Neural cell (in vitro differentiated cells): ENCODE results near the gene ADH4. TPM values are rescaled to one million over a fixed set of nuclear protein-coding genes. Genes with fewer than 3 reads are reported as not detected.
"Not testable (repeated sequence)": the region's sequence is repeated elsewhere in the genome, so short reads cannot be mapped to it uniquely, and the experiment has no call there.

Experiments
- H2AFZ ChIP-seq: fragments of 200-600, 300-800 bp; sonication (generic), shearing (Covaris generic); 2 replicates; pipeline ENCODE4 v1.6.0; 2014; ENCODE audit warnings: low read depth, mild to moderate bottlenecking, antibody characterized with exemption, low read length, moderate library complexity
- H3F3A ChIP-seq: fragments of 200-600 bp; shearing (Covaris generic); 2 replicates; pipeline ENCODE4 v1.6.1; 2016; ENCODE audit warnings: mild to moderate bottlenecking, moderate library complexity, mixed read lengths, antibody characterized with exemption, low read length; ENCODE audit not compliant: insufficient read depth, poor library complexity, severe bottlenecking
- H3K27ac ChIP-seq: fragments of 200-600, 300-800 bp; sonication (generic), shearing (Covaris generic); 2 replicates; pipeline ENCODE4 v1.5.1; 2014; ENCODE audit warnings: mild to moderate bottlenecking, low read length, moderate library complexity
- H3K27me3 ChIP-seq: fragments of 300-800, 200-600 bp; sonication (generic), shearing (Covaris generic); 2 replicates; pipeline ENCODE4 v1.6.0; 2014; ENCODE audit warnings: mild to moderate bottlenecking, low read depth, low read length, moderate library complexity; ENCODE audit not compliant: insufficient read depth
- H3K36me3 ChIP-seq: fragments of 300-800, 200-600 bp; sonication (generic), shearing (Covaris generic); 2 replicates; pipeline ENCODE4 v1.5.1; 2014; ENCODE audit warnings: mild to moderate bottlenecking, antibody characterized with exemption, low read length, moderate library complexity; ENCODE audit not compliant: insufficient read depth
- H3K4me2 ChIP-seq: fragments of 300-800, 200-600 bp; sonication (generic), shearing (Covaris generic); 2 replicates; pipeline ENCODE4 v1.6.0; 2014; ENCODE audit warnings: mild to moderate bottlenecking, low read length
- H3K4me3 ChIP-seq: fragments of 300-800, 200-600 bp; sonication (generic), shearing (Covaris generic); 2 replicates; pipeline ENCODE4 v1.5.1; 2014; ENCODE audit warnings: mild to moderate bottlenecking, low read length, moderate library complexity
- H3K79me2 ChIP-seq: fragments of 200-600 bp; shearing (Covaris generic); replicated peaks from 2 replicates; pipeline ENCODE4 v1.6.0; 2014; ENCODE audit warnings: mild to moderate bottlenecking, low read length, moderate library complexity; ENCODE audit not compliant: insufficient read depth
- H3K9ac ChIP-seq: fragments of 300-800, 200-600 bp; sonication (generic), shearing (Covaris generic); 2 replicates; pipeline ENCODE4 v1.6.1; 2016; ENCODE audit warnings: mild to moderate bottlenecking, low read length, mixed read lengths
- H3K9me2 ChIP-seq: fragments of 200-600 bp; shearing (Covaris generic); 2 replicates; pipeline ENCODE4 v1.6.1; 2016; ENCODE audit warnings: mild to moderate bottlenecking, low read length, mixed read lengths; ENCODE audit not compliant: insufficient read depth
- H3K9me3 ChIP-seq: fragments of 200-600, 300-800 bp; sonication (generic), shearing (Covaris generic); 2 replicates; pipeline ENCODE4 v1.6.1; 2016; ENCODE audit warnings: mild to moderate bottlenecking, mixed run types, low read length, moderate library complexity, mixed read lengths
- H4K20me1 ChIP-seq: fragments of 200-600 bp; shearing (Covaris generic); 2 replicates; pipeline ENCODE4 v1.6.1; 2016; ENCODE audit warnings: mild to moderate bottlenecking, mixed run types; ENCODE audit not compliant: insufficient read depth
- RAD21 ChIP-seq: fragments of 450-650 bp; conservative IDR thresholded peaks from 2 replicates; pipeline ENCODE4 v1.6.1; 2014; ENCODE audit warnings: antibody characterized with exemption, mild to moderate bottlenecking, moderate library complexity
- SMC3 ChIP-seq: fragments of 450-650 bp; conservative IDR thresholded peaks from 2 replicates; pipeline ENCODE4 v1.6.1; 2014; ENCODE audit warnings: antibody characterized with exemption, mild to moderate bottlenecking, moderate library complexity; ENCODE audit not compliant: poor library complexity
- polyA plus RNA-seq: library from polyadenylated mRNA; depleted of rRNA; stranded (reverse); fragments of >200 nt; gene quantifications from 2 replicates; pipeline ENCODE4 v1.2.3, GENCODE V29; 2014
- TF ChIP-seq, protein P1 (sequence below): IDR thresholded peaks from 2 replicates; pipeline ENCODE4 v1.6.1; 2012; ENCODE audit warnings: borderline replicate concordance
- TF ChIP-seq, protein P2 (sequence below): fragments of 450-650 bp; IDR thresholded peaks from 2 replicates; pipeline ENCODE4 v1.5.1; 2014; ENCODE audit warnings: antibody characterized with exemption, mild to moderate bottlenecking, moderate library complexity; ENCODE audit not compliant: poor library complexity, severe bottlenecking

Gene ADH4
- polyA plus RNA-seq, 1 donor from 2014 or later, result not detected

- Histone ChIP-seq H3K9ac (no peak overlapping the region), H3K27me3 (no peaks in the 10 kb centered on the region), H3K36me3 (no peaks in the 10 kb centered on the region), H3K4me3 (no peak overlapping the region), H3K9me3 (no peaks in the 10 kb centered on the region), H3K4me2 (no peak overlapping the region), H4K20me1 (no peaks in the 10 kb centered on the region), H2AFZ (no peak overlapping the region), H3K9me2 (no peaks in the 10 kb centered on the region), H3K79me2 (no peaks in the 10 kb centered on the region), H3K27ac (no peak overlapping the region), H3F3A (no peaks in the 10 kb centered on the region)
- TF ChIP-seq RAD21, result no peak
Measured at GRCh38 chr4:99120501-99120900, 23.6 kb downstream of the ADH4 start.

DNA sequence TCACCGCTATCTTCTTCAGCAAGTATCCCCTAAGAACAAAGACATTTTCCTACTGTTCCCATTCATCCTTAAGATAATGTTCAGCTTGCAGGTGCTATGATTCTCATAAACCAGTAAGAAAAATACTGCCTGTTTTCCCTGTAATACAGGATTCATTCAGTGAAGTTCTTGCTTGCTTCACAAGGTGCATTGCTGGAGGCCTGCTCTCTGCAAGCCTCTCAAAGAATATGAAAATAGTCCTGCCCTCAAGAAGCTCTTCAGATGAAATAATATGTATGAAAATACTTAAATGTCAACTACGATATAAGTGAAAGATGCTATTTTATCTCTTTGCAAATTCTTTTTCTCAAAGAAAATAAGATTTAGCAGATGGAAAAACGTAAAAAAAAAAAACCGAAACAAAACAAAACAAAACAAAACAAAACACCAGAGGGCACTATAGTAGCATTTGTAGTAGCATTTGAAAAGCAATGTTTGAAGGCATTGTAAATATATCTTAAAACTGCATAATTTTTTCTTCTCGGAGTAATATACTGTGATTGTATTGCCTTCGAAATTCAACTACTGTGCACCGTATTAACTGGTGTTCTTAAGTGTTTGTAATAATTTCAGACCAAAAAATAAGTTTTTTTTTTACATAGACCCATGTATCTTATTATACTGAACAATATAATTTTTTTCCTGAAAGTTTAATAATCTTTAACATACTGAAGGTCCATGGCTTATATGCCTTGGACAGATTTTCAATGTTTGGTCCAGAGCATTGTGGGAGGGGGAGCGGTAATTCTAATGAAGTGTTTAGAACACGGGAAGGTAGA, 26.0 kb downstream of the ADH4 start:
- no peak overlapping the region for H3K4me2 ChIP-seq
- H3K27ac ChIP-seq, result no peak overlapping the region
- no peaks in the 10 kb centered on the region for H3K9me3 ChIP-seq
- no peaks in the 10 kb centered on the region for H4K20me1 ChIP-seq
- no peak overlapping the region for H3K9ac ChIP-seq
- no peaks in the 10 kb centered on the region for H3K79me2 ChIP-seq
- no peak overlapping the region for H3K4me3 ChIP-seq
- H2AFZ ChIP-seq, result no peak overlapping the region
- TF ChIP-seq SMC3 (peak; percentile 39), RAD21 (peak; percentile 13)
- TF ChIP-seq, protein P1, sequence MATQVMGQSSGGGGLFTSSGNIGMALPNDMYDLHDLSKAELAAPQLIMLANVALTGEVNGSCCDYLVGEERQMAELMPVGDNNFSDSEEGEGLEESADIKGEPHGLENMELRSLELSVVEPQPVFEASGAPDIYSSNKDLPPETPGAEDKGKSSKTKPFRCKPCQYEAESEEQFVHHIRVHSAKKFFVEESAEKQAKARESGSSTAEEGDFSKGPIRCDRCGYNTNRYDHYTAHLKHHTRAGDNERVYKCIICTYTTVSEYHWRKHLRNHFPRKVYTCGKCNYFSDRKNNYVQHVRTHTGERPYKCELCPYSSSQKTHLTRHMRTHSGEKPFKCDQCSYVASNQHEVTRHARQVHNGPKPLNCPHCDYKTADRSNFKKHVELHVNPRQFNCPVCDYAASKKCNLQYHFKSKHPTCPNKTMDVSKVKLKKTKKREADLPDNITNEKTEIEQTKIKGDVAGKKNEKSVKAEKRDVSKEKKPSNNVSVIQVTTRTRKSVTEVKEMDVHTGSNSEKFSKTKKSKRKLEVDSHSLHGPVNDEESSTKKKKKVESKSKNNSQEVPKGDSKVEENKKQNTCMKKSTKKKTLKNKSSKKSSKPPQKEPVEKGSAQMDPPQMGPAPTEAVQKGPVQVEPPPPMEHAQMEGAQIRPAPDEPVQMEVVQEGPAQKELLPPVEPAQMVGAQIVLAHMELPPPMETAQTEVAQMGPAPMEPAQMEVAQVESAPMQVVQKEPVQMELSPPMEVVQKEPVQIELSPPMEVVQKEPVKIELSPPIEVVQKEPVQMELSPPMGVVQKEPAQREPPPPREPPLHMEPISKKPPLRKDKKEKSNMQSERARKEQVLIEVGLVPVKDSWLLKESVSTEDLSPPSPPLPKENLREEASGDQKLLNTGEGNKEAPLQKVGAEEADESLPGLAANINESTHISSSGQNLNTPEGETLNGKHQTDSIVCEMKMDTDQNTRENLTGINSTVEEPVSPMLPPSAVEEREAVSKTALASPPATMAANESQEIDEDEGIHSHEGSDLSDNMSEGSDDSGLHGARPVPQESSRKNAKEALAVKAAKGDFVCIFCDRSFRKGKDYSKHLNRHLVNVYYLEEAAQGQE, result no peak
- TF ChIP-seq, protein P2, sequence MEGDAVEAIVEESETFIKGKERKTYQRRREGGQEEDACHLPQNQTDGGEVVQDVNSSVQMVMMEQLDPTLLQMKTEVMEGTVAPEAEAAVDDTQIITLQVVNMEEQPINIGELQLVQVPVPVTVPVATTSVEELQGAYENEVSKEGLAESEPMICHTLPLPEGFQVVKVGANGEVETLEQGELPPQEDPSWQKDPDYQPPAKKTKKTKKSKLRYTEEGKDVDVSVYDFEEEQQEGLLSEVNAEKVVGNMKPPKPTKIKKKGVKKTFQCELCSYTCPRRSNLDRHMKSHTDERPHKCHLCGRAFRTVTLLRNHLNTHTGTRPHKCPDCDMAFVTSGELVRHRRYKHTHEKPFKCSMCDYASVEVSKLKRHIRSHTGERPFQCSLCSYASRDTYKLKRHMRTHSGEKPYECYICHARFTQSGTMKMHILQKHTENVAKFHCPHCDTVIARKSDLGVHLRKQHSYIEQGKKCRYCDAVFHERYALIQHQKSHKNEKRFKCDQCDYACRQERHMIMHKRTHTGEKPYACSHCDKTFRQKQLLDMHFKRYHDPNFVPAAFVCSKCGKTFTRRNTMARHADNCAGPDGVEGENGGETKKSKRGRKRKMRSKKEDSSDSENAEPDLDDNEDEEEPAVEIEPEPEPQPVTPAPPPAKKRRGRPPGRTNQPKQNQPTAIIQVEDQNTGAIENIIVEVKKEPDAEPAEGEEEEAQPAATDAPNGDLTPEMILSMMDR, result peak; percentile 25
- no peaks in the 10 kb centered on the region for H3K27me3 ChIP-seq
- H3F3A ChIP-seq, result no peaks in the 10 kb centered on the region
- no peaks in the 10 kb centered on the region for H3K36me3 ChIP-seq
- H3K9me2 ChIP-seq, result no peaks in the 10 kb centered on the region

- H3K27me3 ChIP-seq, H3K4me3 ChIP-seq, H3K9ac ChIP-seq, H2AFZ ChIP-seq, H3K79me2 ChIP-seq, H3F3A ChIP-seq, H4K20me1 ChIP-seq, H3K9me3 ChIP-seq, H3K36me3 ChIP-seq, H3K4me2 ChIP-seq, H3K27ac ChIP-seq, H3K9me2 ChIP-seq: not testable (repeated sequence)
Measured at GRCh38 chr4:99117122-99117841, 26.8 kb downstream of the ADH4 start.

DNA sequence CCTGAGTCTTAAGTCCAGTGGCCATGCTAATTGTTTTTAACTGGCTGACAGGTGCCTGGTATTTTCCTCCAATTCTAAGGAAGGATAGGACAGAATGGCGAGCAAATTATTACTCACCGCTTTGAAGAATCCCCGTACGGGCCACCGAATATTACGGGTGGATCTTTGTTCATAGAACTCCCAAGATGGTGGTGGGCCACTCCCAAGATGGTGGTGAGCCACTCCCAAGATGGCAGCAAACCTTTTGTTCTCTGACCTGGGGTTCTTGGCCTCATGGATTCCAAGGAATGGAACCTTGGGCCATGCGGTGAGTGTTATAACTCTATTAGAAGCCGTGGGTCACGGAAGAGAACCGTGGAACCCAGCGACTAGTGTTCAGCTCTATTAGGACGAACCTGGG, 34.8 kb downstream of the ADH4 start:
- H3K9ac ChIP-seq, H4K20me1 ChIP-seq, H3K9me3 ChIP-seq, H3K4me3 ChIP-seq, H3K36me3 ChIP-seq, H3K4me2 ChIP-seq, H2AFZ ChIP-seq, H3F3A ChIP-seq, H3K27me3 ChIP-seq, H3K79me2 ChIP-seq, H3K9me2 ChIP-seq, H3K27ac ChIP-seq: not testable (repeated sequence)
